Measurements from ENCODE around the gene TBX5.

TBX5 gene

DNA sequence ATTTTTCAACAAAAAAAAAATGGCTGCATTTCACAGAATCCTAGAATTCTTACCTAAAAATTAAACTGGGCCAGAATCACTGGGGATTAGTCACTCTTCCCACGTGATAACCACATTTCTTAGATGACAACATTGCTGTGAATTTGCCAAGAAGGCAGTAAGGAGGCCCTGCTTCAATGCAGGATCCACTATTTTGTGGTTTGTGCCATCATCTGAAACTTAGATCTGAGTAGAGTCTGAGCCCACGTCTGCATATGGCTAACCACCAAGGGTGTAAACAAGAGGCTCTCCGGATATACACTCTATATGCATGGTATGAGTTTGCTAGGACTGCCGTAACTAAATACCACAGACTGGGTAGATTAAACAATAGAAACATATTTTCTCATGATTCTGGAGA lies 24.4 kb upstream of the TBX5 start:
- no peak for DNase-seq

DNA sequence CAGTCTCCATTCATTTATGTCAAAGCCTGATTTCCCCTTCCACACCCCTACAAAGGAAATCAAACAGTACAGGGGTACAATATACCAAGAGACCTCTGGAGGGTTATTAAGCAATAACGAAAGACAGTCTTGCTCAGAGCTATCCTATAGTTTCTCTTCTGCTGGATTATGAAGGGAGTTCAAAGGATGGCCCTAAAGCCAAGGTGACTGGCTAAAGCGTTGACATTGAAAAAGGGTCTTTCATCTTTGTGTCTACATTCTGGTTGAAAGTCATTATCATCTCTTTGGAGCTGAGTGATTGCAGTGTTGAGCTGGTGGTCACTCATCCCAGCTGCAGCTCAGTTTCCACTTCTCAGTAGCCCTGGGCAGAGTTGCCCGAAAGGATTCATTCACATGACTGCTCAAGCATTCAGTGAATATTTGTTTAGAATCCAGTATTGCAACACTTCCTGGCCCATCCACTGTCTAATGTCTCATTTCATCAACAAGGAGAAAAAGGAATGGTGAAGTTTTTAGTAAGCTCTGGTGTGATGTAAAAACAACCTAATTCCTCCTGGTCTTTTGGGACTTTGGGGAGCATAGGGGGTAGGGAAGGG lies 19.2 kb upstream of the TBX5 start:
- DNase-seq: no peak

DNA sequence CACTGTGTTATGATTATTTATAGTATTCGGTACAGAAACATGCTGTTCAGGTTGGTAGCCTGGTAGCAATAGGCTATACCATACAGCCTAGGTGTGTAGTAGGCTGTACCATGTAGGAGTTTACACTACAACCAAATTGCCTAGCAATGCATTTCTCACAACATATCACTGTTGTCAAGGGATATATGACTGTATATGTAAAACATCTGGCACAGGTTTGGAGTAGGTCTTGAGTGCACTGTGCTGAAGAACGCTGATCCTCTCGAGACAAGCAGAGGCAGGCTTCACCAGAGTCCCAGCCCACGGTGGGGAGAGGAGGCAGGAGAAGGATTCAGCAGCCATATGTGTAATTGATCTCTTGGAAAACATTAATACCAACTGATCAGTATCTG lies 15.0 kb upstream of the TBX5 start:
- no peak for DNase-seq

DNA sequence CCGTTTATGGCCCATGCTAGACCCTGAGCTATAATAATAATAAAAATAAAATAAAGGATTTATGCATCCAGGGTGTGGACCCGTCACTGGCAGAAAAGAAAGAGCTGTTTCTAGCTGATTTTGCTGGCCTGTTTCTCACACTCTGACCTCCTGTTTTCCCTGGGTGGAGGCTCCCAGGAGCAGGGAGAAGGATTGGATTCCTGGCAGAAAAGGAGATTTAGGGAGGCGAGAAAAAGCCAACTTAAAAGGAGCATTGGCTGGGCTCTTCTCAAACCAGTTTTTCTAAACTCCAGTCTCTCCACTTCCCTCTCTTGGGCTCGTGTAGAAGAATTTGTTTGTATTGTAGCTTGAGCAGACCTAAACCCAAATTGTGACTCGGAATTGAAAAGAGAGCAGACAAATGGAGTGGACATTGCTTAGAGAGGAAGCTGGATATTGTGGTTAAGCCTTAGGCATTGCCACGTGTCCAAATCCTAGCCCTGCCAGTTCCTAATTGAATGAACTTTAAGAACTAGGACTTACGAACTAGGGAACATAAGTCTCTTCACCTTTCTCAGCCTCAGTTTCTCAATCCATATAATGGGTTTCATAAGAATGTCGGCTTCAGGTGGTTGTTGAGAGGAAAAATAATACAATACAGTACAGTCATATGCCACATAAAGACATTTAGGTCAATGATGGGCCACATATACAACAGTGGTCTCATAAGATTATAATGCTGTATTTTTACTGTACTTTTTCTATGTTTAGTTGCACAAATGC lies 14.4 kb upstream of the TBX5 start:
- no peak for DNase-seq

DNA sequence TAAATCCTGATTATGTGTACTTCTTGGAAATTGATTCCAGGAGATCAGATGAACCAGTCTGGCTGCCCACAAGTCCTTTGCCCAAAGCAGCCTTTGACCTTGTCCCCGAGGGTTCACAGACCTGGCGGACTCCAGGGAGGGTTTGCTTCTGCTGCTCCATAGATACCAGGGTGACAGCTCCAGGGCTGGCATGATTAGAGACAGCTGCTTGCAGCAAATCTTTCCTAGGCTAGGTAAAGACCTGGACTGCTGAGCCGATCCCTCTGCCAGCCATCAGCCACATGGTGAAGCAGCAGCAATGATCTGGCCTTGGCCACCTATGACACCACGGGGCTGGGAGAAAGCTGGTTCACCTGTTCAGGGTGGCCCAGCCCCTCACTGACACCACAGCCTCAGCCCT lies 10.1 kb upstream of the TBX5 start:
- no peak for DNase-seq

DNA sequence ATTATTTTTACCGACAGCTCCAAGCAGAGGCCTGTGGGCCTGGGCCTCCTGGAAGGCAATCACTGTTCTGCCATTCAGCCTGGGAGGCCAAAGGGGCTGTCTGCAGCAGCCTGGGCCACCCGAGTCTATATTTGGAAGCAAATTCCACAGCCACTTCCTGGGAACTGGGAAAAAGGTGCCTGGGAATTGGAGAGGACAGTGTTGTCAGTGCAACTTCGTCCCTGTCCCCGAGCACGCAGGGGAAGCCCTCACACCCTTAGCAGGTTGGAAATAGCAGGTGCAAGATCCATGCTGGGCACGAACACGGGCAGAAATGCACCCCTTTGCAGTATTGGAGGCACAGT lies 9.6 kb upstream of the TBX5 start:
- DNase-seq: no peak

DNA sequence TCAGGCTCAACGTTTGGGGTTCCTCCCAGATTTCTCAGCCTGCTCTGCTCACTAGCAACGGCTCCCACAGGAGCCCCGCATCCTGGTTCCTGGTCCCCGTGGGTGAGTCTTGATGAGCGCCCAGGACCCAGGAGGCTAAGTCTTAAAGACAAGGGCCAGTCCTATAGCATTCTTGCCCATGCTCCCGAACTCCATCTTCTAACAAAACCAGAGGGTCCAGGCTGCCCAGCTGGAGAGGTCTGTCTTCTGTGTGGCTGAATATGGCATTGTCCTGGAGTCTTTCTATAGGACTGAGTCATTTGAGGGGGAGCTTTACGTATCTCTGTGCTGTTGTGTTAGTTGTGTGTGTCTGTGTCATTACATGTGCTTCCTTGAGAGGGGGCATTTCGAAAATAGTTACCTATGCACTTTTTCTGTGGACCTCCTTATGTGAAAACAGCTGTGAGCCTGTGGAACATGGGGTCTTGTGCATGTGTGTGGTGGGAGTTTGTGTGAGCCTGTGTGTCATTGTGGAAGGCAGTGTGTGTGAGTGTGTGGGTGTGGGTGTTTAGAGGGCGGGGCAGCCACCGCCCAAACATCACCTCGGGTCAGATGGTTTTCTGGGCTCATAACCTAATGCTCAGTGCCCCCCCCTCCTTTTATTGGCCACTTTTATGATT lies 9.1 kb upstream of the TBX5 start:
- DNase-seq: no peak

DNA sequence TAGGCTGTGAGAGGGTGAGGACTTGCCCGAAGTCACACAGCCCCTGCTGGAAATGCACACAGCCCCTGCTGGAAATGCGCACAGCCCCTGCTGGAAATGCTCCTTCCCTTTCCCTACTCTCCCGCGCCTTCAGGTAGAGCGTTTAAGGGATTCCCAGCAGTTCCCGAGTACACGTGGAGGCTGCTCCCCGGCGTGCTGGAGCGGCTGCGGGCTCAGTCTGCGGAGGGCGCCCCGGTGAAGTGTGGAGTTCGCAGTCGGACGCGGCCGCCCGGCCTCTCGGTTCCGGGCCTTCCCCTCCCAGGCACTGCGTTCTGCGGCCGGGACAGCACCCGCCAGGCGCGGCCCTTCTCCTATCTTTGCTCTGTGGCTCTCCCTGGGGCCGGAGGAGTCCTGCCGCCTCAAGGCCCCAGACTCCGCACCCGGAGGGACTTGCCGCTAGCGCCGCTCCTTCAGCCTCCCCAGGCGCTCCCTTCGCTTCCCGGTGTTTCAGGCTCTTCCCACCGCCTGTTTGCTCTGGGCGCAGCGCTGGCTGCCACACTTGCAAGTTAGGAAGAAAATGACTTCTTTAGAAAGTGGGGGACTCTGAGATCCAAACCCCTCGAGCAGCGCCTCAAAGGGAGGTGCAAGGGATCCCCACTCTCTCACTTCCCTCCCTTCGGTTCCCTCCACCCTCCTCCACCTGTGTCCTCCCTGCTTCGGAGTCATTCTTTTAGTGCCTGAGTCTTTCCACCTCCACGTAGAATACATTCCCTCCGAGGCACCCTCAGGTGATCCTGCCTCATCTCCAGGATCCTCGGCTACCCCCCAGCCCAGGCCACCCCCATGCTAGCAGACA lies 8.3 kb upstream of the TBX5 start:
- no peak for DNase-seq

DNA sequence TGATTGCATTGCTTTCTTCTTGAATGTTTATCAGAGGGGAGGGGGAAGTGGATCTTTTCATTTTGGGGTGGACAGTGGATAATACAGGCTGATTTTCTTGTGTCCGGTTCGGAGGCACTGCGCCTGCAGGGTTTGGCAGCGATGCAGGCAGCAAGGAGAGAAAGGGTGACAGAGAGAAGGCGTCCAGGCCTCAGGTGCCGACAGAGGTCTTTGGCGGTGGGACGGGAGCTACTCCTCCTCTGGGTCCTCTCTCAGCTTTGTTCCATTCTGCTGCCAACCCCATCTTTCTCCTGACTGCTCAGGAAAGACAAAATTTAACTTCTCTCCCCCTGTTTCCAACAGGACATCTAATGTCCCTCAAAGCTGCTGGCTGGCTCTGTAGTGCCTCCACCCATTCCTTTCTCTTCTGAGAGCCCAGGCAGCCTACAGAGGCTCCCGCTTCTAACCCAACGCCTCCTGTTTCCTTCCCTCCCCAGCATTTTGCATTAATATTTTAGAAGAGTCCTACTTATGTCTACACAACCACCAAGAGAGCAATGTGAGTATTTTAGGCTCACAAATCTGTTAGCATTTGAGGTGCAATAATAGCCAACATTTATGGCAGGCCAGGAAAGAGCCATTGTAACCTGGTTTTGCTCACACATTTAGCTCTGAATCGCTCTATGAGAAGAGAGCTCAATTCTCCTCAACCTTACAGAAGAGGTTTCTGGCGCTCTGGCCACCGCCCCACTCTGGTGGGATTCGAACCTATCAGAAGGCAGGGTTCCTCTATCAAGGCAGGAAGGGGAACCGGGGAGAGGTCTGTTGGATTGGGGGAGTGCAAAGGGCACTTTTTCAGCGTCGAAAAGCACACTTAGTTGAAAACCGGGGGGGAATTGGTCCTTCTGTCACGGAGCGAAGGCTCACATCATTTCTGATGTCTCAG lies 7.1 kb upstream of the TBX5 start:
- no peak for DNase-seq

DNA sequence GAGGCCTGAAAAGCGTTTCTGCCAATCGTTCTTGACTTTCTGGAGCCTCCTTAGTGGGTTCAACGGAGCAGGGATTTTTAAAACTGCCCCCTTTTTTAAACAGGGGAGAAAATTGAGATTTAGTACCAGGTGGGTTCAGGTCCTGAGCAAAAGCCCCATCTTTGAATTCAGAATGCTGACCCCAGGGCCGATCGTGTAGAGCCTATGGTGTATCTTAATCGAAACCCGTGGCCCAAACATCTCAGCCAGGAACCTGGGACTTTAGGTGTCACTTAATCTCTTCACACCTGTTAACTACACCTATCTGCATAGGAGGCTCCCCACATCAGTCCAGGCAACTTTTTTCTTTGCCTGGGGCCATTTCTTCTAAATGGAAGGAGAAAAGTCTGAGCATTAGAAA lies 6.4 kb upstream of the TBX5 start:
- DNase-seq: no peak

DNA sequence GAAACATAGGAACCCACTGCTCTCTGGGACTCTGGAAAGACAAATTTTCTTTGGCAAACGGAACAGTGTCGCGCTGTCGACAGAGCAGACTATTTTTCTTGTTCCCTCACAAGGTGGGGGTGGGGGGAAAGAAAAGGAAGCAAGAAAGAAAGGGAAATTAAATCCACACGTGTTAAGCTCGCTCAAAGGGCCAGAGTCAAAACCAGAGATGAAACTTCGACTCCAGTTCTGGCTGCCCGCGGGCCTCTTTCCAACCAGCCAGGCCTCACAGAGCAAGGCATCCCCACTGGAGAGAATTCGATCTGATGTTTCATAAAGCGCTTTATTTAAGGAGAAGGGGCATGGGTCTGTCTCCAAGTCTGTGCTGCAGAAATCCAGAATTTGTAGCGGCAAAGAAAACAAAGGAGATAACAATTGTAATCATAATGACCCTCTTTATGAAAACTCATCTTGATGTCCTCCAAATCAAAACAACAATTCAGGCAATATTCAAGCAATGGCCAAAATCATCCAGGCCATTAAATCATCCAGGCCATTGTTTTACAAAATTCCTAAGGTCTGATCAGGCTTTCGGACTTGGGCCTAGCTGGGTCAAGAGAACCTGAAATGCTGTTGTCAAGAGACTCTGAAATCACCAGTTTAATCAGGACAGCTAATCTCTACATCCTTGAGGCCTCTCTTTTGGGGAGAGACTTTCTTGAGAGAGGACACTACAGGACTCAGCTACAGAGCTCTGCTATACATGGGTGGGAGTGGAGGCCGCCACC lies 5.3 kb upstream of the TBX5 start:
- DNase-seq: no peak

DNA sequence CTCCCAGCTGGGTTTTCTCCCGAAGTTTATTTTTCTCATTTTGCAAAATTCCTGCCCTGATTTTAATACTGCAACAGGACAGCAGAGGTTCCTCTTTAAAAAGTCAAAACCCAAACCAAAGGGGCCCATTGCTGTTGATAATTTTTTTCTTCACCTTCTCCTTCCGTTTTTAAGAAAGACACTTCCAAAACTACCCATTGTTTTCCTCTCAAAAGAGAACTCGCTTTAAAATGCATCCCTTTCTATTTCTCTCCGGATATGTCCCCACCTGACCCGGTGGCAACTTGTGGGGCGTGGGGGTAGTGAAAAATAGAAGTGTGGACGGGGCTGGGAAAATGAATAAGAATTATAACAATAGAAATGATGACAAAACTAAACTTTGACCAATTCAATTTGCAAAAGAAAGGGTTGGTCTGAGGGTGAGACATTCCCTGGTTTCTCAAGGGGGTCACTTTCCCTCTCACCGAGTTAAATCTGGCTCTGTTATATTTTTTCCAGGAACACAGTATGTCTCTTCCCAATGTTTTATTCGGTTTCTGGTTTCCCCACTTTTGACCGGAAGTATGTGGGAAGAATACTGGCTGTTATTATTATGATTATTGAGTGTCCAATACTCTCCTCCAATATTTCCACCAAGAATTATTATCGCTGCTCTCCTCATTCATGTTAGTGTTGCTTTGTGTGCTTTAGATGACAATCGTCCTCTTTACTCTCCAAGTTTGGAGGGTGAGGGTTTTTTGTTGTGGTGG lies 4.1 kb upstream of the TBX5 start:
- no peak for DNase-seq

DNA sequence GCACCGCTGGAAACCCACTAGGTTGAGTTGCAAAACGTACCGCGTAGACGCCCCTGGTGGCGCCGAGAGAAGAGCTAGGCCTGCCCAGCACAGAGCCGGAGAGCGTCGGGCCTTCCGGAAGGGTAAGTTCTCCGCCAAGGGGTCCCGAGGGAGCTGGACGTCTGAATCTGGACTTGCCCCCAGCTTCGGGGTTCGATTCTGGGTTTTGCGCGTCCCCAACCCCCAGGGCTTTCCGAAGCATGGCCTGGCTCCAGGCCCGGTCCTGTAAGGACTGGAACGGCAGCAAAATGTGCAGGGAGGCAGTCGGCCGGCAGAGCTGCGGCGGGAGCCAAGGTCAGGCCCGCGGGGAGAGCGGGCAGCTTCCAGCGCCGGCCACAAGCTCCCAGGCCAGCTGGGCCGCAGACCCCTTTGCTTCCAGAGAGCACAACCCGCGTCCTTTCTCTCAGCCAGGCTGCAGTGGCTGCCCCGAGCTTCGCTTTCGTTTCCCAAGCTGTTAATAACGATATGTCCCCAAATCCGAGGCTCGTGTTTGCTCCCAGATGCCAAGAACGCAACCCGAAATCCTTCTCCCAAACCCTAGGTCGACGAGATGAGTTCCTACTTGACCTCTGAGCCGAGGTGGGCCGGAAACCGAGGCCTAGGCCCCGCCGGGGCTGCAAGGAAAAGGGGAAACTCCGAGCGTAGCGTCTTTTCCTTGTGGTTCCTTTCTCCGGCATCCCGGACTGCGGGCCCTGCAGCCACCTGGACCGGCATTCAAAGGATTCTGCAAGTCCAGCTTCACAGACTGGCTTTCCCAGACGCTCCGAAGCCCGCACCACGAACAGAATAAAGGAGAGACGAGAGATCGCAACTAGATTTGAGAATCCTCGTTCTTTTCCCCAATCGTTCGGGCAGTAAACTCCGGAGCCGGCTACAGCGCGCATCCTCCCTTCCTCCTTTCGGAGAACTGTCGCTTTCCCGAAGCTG lies 3.2 kb upstream of the TBX5 start:
- DNase-seq: no peak

DNA sequence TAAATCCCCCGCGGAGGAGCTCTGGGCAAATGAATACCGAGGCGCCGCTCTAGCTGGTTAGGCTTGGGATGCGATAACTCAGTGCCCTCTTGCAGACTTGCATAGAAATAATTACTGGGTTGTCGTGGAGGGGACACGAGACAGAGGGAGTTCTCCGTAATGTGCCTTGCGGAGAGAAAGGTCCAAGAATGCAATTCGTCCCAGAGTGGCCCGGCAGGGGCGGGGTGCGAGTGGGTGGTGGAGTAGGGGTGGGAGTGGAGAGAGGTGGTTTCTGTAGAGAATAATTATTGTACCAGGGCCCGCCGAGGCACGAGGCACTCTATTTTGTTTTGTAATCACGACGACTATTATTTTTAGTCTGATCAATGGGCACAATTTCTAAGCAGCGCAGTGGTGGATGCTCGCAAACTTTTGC lies 2.5 kb upstream of the TBX5 start:
- no peak for DNase-seq

DNA sequence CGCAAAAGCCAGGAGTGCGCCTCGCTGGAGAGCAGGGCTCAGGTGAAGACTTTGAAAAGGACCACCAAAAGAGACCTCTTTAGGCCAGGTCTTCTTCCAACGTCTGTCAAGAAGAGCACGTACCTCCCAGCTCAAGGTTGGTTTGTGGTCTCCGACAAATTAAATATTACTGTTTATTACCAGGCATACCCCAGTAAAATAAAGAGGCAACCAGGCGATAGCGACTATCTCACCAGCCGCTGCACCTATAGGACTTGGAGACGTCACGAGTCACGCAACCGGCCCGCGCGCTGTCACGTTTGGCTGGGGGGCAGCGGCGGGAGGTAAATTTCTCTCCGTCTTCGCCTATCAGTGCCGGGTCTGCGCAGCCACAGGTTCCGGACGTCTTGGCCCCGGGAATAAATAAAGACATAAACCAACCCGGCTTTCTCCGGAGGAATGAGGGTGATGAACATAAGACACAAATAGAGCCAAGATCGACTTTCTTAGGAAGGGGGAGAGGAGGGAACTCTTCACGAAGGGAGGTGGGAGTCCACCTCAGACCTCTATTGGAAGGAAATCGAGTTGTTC lies 2.0 kb upstream of the TBX5 start:
- DNase-seq: no peak

DNA sequence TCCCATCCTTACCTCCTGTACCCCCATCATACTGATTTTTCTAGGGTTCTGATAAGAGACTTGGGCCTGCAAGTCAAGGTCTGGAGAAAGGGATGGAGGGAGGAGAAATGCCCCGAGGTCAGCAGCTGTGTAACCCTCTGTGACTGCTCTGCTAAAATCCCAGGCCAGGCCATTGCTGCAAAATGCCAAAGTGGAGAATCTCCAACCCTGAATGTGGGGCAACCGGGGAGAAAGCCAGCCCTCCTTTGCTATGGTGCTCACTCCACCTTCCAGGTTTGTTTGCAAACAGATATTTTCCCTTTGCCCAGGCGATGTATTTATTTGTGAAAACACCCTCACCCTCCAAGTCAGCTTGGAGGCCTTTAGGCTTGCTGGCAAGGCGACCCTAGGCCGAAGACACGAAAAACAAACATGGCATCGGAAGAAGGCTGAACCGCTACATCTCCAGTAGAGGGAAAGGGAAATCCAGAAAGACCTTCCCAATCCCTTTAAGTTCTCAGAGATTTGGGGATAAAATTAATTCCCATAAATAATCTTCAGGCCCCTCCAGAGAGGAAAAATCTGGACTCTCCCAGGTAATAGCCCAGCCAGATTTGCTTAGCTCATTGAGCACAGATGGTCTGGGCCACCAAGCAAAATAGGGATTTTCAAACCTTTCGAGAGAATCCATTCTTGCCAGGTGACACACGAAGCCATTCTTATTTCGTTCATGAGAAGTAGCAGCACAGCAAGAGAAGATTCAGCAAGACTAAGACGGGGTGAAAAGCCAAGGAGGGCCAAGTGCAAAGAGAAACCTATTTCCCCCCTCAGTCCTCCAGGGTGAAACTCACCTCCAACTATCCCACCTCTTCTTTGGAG lies 1.3 kb upstream of the TBX5 start:
- no peak for DNase-seq

DNA sequence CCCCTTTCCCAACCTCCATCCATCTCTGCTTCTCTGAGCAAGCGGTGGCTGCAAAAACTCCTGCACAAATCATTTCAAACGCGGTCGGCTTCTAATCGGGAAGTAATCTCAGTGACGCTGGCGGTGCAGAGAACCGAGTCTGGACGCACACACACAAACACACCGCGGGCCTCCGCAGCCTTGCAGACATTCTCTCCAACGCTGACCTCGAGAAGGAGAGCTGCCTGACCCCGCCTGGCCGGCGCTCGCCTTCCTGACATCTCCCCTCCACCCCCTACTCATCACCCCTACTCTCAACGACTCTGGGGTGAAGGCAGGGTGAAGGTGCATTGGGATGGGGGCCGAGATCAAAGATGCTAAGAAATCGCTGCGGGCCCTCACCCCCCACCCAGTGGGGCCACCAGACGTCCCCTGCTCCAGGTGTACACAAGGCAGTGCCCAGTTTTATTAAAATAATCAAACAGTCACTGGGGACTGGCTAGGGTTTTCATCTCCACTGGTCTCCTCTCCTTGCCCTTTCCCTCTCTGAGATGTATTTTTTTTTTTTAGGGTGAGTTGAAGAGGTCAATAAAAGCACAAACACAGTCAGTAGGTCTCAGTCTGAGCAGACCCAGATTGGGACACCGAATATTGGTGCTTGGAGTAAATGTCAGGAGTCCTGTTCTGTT lies 506 bp upstream of the TBX5 start:
- no peak for DNase-seq

All from NCI-H1694 (cell line).